HepG2 (cell line): Measurements from ENCODE around the gene CARHSP1. TPM values are rescaled to one million over a fixed set of nuclear protein-coding genes. Genes with fewer than 3 reads are reported as not detected.

Source experiments
- CEBPG ChIP-seq: IDR thresholded peaks from 2 replicates; pipeline ENCODE4 v1.6.1; 2016
- EED ChIP-seq: sonication (generic); formaldehyde crosslinking; IDR thresholded peaks from 2 replicates; pipeline ENCODE4 v1.5.0; 2020; ENCODE audit warnings: mild to moderate bottlenecking, missing genetic modification reagents
- ETV5 ChIP-seq: IDR thresholded peaks from 2 replicates; pipeline ENCODE4 v1.6.1; 2018; ENCODE audit warnings: missing biosample characterization, missing genetic modification reagents, inconsistent platforms, borderline replicate concordance
- GLI4 ChIP-seq: sonication (generic); formaldehyde crosslinking; IDR thresholded peaks from 2 replicates; pipeline ENCODE4 v1.5.1; 2020; ENCODE audit warnings: missing genetic modification reagents, mild to moderate bottlenecking, moderate library complexity, borderline replicate concordance
- HMG20A ChIP-seq: IDR thresholded peaks from 2 replicates; pipeline ENCODE4 v1.6.1; 2016; ENCODE audit warnings: borderline replicate concordance
- MLLT10 ChIP-seq: sonication (generic); formaldehyde crosslinking; IDR thresholded peaks from 2 replicates; pipeline ENCODE4 v1.4.0; 2020; ENCODE audit warnings: missing genetic modification reagents
- PHB2 ChIP-seq: fragments of 450-650 bp; IDR thresholded peaks from 2 replicates; pipeline ENCODE4 v1.6.1; 2018; ENCODE audit not compliant: partially characterized antibody
- RELA ChIP-seq: sonication (generic); formaldehyde crosslinking; IDR thresholded peaks from 2 replicates; pipeline ENCODE4 v1.4.0; 2020; ENCODE audit warnings: missing genetic modification reagents
- SOX13 ChIP-seq, 3 experiments: fragments of 450-650 bp in 1 of 3; sonication (generic) in 1 of 3; formaldehyde crosslinking in 1 of 3; IDR thresholded peaks in 2 of 3; conservative IDR thresholded peaks in 1 of 3; 2 replicates each; pipeline versions ENCODE4 v1.5.0 to v1.6.1; 2016 to 2020; ENCODE audit warnings: antibody characterized with exemption in 1 of 3, mild to moderate bottlenecking in 1 of 3, missing compliant biosample characterization in 1 of 3, missing genetic modification reagents in 1 of 3, moderate library complexity in 1 of 3
- ZKSCAN8 ChIP-seq: IDR thresholded peaks from 2 replicates; pipeline ENCODE4 v1.6.1; 2016; ENCODE audit warnings: borderline replicate concordance, missing genetic modification reagents, missing compliant biosample characterization
- ZMAT3 ChIP-seq: sonication (generic); formaldehyde crosslinking; conservative IDR thresholded peaks from 2 replicates; pipeline ENCODE4 v1.7.0; 2021; ENCODE audit warnings: missing genetic modification reagents
- ZMYM3 ChIP-seq: sonication (generic); formaldehyde crosslinking; IDR thresholded peaks from 2 replicates; pipeline ENCODE4 v1.5.1; 2020; ENCODE audit warnings: mild to moderate bottlenecking, missing genetic modification reagents
- ZNF572 ChIP-seq: sonication (generic); formaldehyde crosslinking; IDR thresholded peaks from 2 replicates; pipeline ENCODE4 v1.5.1; 2020; ENCODE audit warnings: mild to moderate bottlenecking, missing genetic modification reagents
- ZNF644 ChIP-seq: IDR thresholded peaks from 2 replicates; pipeline ENCODE4 v1.6.1; 2016; ENCODE audit warnings: low read depth
- ZNF841 ChIP-seq: sonication (generic); formaldehyde crosslinking; IDR thresholded peaks from 2 replicates; pipeline ENCODE4 v1.8.1; 2023; ENCODE audit warnings: missing genetic modification reagents, borderline replicate concordance
- polyA plus RNA-seq, 8 experiments: library from polyadenylated mRNA; depleted of rRNA in 3 of 8; stranded (reverse) in 7 of 8; unstranded in 1 of 8; fragments of >200 nt; fragmentation: Illumina TruSeq in 4 of 8; extraction: Trizol in 4 of 8; gene quantifications; 2 replicates each; pipeline versions ENCODE4 v1.2.1 to v1.2.3, GENCODE V29; 2011 to 2016; ENCODE audit warnings: low read depth in 4 of 8, missing spikeins in 1 of 8, mixed read lengths in 1 of 8; ENCODE audit not compliant: insufficient read depth in 1 of 8
- total RNA-seq, 5 experiments: library from RNA; depleted of rRNA; stranded (reverse); fragments of >200 nt; fragmentation: Illumina TruSeq; extraction: Trizol; gene quantifications; 2 replicates each; pipeline ENCODE4 v1.2.3, GENCODE V29; 2016; ENCODE audit warnings: low read depth in 1 of 5
- TF ChIP-seq, protein P1 (sequence below): sonication (generic); formaldehyde crosslinking; IDR thresholded peaks from 2 replicates; pipeline ENCODE4 v1.4.0; 2020; ENCODE audit warnings: mild to moderate bottlenecking, missing genetic modification reagents
- TF ChIP-seq, protein P2 (sequence below): sonication (generic); formaldehyde crosslinking; IDR thresholded peaks from 2 replicates; pipeline ENCODE4 v1.4.0; 2020; ENCODE audit warnings: missing genetic modification reagents
- TF ChIP-seq, protein P3 (sequence below): sonication (generic); formaldehyde crosslinking; conservative IDR thresholded peaks from 2 replicates; pipeline ENCODE4 v1.4.0; 2020; ENCODE audit warnings: missing genetic modification reagents
- TF ChIP-seq, protein P4 (sequence below): sonication (generic); formaldehyde crosslinking; IDR thresholded peaks from 2 replicates; pipeline ENCODE4 v1.4.0; 2020; ENCODE audit warnings: missing genetic modification reagents

CARHSP1 gene
- total and polyA plus RNA-seq, 2 of the 13 experiments (the other 11 are each of a cell fraction or from before 2014, with no cell fraction given), result 173 to 345 TPM

DNA sequence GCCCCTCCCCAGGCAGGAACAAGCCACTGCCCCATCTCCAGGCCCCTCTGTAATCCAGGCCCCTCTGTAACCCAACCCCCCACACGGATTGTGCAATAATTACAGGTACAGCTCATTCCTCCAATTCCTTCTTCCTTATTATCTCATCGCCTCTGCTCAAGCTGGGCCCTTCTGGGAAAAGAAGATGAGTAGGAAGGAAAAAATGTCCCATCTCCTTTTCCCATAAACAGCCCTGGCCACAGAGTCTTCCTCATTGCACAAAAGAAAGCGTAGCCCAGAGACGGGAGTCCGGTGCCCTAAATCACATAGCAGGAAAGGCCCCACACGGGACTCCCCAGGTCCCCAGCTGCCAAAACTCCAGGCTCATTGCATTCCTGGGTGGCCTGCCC is 9.7 kb upstream of the CARHSP1 start (continued):
- TF ChIP-seq HMG20A (CRISPR knock-in tag) (0 out of 2 replicates have a peak, but pooled peaks have one; percentile 41), EED (no peak; the same call in 1 of the 2 replicates), MLLT10 (CRISPR knock-in tag) (no peak), GLI4 (no peak), RELA (no peak), ZMAT3 (no peak), ZNF644 (no peak), ZMYM3 (CRISPR knock-in tag) (no peak), ETV5 (no peak), CEBPG (CRISPR knock-in tag) (peak; percentile 93), ZNF841 (CRISPR knock-in tag) (no peak), ZKSCAN8 (CRISPR knock-in tag) (no peak), PHB2 (no peak), ZNF572 (no peak), SOX13 (IDR thresholded peaks at IDR 0.05) (no peak), SOX13 (CRISPR knock-in tag; conservative IDR thresholded peaks at IDR 0.05 in 1 of 2, IDR thresholded peaks at IDR 0.05 in 1 of 2) (no peak)
- TF ChIP-seq, protein P1, sequence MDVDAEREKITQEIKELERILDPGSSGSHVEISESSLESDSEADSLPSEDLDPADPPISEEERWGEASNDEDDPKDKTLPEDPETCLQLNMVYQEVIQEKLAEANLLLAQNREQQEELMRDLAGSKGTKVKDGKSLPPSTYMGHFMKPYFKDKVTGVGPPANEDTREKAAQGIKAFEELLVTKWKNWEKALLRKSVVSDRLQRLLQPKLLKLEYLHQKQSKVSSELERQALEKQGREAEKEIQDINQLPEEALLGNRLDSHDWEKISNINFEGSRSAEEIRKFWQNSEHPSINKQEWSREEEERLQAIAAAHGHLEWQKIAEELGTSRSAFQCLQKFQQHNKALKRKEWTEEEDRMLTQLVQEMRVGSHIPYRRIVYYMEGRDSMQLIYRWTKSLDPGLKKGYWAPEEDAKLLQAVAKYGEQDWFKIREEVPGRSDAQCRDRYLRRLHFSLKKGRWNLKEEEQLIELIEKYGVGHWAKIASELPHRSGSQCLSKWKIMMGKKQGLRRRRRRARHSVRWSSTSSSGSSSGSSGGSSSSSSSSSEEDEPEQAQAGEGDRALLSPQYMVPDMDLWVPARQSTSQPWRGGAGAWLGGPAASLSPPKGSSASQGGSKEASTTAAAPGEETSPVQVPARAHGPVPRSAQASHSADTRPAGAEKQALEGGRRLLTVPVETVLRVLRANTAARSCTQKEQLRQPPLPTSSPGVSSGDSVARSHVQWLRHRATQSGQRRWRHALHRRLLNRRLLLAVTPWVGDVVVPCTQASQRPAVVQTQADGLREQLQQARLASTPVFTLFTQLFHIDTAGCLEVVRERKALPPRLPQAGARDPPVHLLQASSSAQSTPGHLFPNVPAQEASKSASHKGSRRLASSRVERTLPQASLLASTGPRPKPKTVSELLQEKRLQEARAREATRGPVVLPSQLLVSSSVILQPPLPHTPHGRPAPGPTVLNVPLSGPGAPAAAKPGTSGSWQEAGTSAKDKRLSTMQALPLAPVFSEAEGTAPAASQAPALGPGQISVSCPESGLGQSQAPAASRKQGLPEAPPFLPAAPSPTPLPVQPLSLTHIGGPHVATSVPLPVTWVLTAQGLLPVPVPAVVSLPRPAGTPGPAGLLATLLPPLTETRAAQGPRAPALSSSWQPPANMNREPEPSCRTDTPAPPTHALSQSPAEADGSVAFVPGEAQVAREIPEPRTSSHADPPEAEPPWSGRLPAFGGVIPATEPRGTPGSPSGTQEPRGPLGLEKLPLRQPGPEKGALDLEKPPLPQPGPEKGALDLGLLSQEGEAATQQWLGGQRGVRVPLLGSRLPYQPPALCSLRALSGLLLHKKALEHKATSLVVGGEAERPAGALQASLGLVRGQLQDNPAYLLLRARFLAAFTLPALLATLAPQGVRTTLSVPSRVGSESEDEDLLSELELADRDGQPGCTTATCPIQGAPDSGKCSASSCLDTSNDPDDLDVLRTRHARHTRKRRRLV (CRISPR knock-in tag), result no peak
- TF ChIP-seq, protein P2, sequence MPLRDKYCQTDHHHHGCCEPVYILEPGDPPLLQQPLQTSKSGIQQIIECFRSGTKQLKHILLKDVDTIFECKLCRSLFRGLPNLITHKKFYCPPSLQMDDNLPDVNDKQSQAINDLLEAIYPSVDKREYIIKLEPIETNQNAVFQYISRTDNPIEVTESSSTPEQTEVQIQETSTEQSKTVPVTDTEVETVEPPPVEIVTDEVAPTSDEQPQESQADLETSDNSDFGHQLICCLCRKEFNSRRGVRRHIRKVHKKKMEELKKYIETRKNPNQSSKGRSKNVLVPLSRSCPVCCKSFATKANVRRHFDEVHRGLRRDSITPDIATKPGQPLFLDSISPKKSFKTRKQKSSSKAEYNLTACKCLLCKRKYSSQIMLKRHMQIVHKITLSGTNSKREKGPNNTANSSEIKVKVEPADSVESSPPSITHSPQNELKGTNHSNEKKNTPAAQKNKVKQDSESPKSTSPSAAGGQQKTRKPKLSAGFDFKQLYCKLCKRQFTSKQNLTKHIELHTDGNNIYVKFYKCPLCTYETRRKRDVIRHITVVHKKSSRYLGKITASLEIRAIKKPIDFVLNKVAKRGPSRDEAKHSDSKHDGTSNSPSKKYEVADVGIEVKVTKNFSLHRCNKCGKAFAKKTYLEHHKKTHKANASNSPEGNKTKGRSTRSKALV (CRISPR knock-in tag), result no peak
- TF ChIP-seq, protein P3, sequence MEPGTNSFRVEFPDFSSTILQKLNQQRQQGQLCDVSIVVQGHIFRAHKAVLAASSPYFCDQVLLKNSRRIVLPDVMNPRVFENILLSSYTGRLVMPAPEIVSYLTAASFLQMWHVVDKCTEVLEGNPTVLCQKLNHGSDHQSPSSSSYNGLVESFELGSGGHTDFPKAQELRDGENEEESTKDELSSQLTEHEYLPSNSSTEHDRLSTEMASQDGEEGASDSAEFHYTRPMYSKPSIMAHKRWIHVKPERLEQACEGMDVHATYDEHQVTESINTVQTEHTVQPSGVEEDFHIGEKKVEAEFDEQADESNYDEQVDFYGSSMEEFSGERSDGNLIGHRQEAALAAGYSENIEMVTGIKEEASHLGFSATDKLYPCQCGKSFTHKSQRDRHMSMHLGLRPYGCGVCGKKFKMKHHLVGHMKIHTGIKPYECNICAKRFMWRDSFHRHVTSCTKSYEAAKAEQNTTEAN (CRISPR knock-in tag), result no peak
- TF ChIP-seq, protein P4, sequence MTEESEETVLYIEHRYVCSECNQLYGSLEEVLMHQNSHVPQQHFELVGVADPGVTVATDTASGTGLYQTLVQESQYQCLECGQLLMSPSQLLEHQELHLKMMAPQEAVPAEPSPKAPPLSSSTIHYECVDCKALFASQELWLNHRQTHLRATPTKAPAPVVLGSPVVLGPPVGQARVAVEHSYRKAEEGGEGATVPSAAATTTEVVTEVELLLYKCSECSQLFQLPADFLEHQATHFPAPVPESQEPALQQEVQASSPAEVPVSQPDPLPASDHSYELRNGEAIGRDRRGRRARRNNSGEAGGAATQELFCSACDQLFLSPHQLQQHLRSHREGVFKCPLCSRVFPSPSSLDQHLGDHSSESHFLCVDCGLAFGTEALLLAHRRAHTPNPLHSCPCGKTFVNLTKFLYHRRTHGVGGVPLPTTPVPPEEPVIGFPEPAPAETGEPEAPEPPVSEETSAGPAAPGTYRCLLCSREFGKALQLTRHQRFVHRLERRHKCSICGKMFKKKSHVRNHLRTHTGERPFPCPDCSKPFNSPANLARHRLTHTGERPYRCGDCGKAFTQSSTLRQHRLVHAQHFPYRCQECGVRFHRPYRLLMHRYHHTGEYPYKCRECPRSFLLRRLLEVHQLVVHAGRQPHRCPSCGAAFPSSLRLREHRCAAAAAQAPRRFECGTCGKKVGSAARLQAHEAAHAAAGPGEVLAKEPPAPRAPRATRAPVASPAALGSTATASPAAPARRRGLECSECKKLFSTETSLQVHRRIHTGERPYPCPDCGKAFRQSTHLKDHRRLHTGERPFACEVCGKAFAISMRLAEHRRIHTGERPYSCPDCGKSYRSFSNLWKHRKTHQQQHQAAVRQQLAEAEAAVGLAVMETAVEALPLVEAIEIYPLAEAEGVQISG, result no peak
